HG02678 (cell line): ENCODE measurements around the gene RAB11B.
"Not testable (repeated sequence)": the region's sequence is repeated elsewhere in the genome, so short reads cannot be mapped to it uniquely, and the experiment has no call there.

Experiments
- ATAC-seq: cut with Tn5 transposase; IDR thresholded peaks from one replicate; pipeline ENCODE4 v1.9.1; 2021; ENCODE audit warnings: mild to moderate bottlenecking, moderate library complexity; ENCODE audit not compliant: unreplicated experiment

RAB11B gene

DNA sequence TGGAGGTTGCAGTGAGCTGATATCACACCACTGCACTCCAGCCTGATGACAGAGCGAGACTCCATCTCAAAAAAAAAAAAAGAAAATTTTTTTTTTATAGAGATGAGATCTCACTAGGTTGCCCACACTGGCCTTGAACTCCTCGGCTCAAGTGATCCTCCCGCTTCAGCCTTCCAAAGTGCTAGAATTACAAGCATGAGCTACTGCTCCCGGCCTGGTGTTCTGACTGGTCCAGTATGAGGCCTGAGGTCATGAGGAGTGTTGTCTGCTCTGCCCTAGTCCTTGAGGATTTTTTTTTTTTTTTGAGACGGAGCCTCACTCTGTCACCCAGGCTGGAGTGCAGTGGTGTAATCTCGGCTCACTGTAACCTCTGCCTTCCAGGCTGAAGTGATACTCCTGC is 35.2 kb downstream of the RAB11B start:
- ATAC-seq = not testable (repeated sequence)

- no peak for ATAC-seq
Measured at GRCh38 chr19:8426283-8426682, 36.1 kb downstream of the RAB11B start.

GRCh38 chr19:8429044-8429443 is 38.9 kb downstream of the RAB11B start:
- ATAC-seq = no peak

GRCh38 chr19:8429826-8430225 is 39.7 kb downstream of the RAB11B start:
- ATAC-seq = no peak

- no peak for ATAC-seq
Measured at GRCh38 chr19:8430650-8431049, 40.5 kb downstream of the RAB11B start.

DNA sequence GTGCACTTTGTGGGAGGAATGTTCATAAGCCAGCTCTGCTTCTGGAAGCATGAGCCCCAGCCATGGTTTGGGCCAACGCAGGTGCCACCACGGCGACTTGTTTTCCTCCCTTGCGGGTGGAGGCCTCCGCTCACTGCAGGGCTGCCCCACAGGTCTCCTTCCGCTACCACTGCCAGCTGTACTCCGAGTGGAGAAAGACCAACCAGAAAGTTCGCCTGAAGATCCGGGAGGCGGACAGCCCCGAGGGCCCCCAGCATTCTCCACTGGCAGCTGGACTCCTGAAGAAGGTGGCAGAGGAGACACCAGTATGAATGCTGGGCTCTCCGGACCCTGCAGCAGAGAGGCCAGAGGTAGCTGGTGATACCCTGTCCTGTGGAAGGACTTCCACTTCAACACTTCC is 48.1 kb downstream of the RAB11B start:
- no peak for ATAC-seq

DNA sequence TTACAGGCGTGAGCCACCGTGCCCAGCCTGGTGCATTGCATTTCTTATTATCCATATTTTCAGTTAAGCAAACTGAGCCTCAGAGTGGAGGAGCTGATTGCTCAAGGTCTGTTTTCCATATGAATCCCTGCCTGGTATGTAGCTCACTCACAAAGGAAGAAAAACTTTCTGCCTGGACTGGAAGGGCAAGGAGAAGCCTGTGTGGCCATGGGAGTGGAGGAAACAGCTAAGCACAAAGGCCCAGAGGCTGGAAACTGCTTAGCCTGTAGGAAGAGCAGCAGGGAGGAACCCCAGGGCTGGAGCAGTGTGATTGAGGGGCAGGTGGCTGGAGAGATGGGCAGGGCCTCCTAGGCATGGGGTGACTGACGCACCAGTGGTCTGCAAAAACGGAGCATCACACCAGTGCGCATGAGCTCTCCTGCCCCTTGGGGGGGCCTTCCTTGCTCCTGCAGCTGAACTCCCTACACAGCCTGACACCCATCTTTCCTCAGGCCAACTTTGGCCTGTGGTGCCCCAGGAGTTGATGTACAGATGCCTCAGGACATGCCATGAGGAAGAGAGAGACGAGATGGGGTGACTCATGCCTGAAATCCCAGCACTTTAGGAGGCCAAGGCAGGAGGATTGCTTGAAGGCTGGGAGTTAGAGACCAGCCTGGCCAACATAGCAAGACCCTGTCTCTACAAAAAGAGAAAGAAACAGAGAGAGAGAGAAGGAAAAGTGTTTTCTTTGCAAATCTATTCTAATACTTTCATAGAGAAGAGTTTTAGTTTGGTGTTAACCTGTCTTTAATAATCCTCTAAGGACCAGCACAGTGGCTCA is 51.8 kb downstream of the RAB11B start:
- no peak for ATAC-seq

- not testable (repeated sequence) for ATAC-seq
Measured at GRCh38 chr19:8444140-8444676, 54.0 kb downstream of the RAB11B start.

GRCh38 chr19:8444677-8445487 is 54.7 kb downstream of the RAB11B start, which contains the start of gene HNRNPM:
HNRNPM (plus strand) TSS chr19:8444975; CDS start chr19:8444999, 24 bp downstream.
- peak; percentile 92 for ATAC-seq

- peak; percentile 21 for ATAC-seq
Measured at GRCh38 chr19:8445488-8446001, 55.4 kb downstream of the RAB11B start.

GRCh38 chr19:8446061-8446709 is 56.0 kb downstream of the RAB11B start:
- no peak for ATAC-seq

DNA sequence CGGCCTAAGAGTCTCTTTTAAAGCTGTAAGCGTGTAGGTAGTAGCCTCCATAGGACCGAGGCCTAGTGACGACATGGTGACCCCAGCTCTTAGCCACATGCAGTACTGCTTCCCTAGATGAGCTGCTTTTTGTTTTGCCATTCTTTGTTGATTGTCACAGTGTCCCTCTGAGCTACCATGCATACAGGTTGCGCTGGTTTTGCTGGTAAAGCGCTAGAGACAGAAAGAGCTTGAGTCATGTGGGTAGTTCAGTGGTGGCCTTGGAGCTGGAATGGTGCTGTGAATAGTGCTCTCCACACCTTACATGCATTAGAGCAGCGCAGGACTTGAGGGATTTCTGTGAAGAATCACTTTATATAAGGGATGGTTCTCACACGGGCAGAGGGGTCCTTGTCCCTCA is 59.7 kb downstream of the RAB11B start:
- no peak for ATAC-seq

GRCh38 chr19:8451377-8451776 is 61.2 kb downstream of the RAB11B start:
- ATAC-seq = no peak

GRCh38 chr19:8451885-8452284 is 61.7 kb downstream of the RAB11B start:
- ATAC-seq = no peak

DNA sequence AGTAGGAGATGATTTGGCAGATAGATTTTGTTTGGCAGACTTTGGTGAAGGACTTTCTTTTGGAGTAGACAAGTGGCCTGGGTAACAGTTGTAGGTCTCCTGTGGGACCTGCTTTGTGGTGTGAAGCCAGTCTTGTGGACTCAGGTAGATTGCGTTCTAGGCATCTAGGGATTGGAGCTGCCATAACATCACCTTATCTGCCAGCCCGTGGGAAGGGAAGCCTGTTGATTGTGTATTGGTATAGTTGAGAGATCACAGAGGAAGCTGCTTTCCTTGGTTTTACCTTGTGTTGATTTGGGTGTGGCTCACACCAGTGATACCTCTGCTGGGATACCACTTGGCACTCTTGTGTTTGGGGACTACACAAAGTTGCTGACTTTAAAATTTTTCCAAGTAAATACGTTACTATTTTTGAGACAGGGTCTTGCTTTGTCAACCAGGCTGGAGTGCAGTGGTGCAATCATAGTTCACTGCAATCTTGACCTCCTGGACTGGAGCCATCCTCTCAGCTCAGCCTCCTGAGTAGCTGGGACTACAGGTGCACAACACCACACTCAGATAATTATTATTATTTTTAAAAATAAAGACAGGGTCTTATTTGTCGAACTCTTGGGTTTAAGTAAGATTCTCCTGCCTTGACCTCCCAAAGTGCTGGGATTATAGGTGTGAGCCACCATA is 62.4 kb downstream of the RAB11B start:
- ATAC-seq = no peak

GRCh38 chr19:8453616-8454015 is 63.5 kb downstream of the RAB11B start:
- ATAC-seq = no peak
